ENCODE measurements around the gene SMC4.
"Not testable (repeated sequence)": the region's sequence is repeated elsewhere in the genome, so short reads cannot be mapped to it uniquely, and the experiment has no call there.

The SMC4 gene

GRCh38 chr3:160447544-160447943 is 48.1 kb downstream of the SMC4 start:
- DNase-seq: no peak

GRCh38 chr3:160448845-160449635 is 49.6 kb downstream of the SMC4 start:
- peak; percentile 55 for DNase-seq

DNA sequence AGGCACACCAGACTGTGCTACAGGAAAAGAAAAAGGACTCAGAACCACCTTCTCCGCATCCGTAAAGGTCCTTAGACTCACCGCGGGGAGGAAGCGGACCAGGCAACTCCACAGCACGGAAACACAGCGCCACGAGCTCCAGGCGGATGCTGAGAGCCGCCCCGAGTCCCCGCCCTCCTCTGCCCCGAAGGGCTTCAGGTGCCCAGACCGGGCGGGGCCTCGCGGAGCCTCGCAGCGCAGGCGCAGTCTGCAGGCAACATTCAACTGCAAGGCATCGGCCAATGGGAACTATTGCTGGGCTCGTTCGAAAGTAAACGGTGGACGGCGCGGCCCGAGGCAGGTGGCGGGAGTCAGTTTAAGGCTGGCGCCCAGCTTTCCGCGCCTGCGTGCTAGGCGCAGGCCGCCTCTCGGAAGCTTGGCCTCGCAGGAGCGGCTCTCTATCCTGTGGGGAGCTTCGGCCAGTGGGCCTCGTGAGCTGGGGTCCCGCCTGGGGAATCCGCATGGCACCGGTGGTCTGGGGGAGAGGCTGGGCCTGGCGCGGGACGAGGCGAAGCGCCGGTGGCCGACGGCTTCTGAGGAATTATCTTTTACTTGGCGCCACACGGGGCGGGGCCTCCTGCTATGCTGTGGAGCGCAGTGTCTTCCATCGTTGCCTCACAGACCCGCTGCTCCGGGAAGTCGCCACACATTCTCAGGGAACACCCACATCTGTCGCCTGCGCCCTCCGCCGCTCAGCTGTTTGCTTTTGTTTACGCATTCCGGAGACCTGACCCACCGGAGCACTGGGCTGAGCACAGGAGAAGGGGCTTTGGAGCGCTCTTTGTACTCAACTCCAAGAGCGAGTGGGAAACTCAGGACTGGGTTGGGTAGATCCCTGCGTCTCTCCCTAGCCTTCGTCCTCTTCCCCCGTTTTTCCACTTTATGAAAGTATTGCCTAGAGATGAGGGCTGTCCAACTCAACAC is 50.5 kb downstream of the SMC4 start, which contains the start of gene TRIM59:
TSS of gene TRIM59 (minus strand) at position 151 of the 963 bp plus-strand sequence. CDS start 10,603 bp downstream, outside the sequence.
- peak; percentile 98 for DNase-seq

DNA sequence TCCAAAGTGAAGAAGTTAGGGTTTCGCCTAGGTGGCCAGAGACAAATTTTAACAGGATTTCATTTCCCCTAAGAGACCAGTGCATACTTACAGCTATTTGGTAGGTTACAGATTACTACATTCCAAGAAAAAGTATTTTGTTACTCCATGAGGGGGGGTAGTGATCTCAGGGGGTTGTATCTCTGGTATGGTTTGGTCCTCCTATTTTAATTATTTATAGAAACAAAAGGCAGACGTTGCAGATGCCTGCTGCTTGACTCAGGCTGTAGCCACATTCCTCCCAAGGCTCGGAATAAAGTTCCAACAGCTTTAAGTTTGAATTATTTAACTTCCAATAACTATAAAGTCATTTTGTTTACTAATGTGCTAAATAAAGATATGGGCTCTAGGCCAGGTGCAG is 51.4 kb downstream of the SMC4 start:
- DNase-seq: no peak

GRCh38 chr3:160451602-160452001 is 52.2 kb downstream of the SMC4 start:
- DNase-seq: no peak

DNA sequence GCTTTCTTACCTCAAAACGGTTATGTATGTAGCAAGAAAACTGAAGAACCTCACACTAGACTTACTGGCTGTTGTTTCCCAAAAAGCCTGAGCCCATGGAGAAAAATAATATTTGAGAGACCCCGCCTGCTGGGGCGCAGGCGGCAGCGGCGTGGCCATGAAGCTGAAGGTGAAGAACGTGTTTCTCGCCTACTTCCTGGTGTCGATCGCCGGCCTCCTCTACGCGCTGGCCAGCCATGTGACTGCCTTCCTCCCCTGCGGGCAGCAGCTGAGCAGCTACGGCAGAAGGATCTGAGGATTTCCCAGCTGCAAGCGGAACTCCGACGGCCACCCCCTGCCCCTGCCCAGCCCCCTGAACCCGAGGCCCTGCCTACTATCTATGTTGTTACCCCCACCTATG is 52.8 kb downstream of the SMC4 start:
- DNase-seq: not testable (repeated sequence)

DNA sequence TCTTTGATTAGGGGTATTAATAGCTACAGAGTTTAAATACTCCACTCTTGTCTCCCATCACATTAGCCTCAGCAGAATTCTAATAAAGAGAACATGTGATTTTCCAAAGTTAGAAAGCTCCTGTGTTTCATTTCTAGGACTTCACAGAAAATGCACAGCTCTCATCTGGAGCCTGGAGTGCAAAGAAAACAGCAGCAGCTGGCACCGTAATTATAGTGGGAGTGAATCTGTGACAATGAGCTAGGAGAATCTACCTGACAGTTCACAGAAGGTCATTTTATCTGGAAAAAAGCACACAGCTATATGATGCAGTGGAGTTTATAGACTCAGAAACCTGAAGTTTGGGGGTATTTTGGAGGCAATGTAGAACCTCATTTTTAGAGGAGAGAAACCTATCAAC is 55.5 kb downstream of the SMC4 start:
- DNase-seq: no peak

GRCh38 chr3:160455846-160456245 is 56.4 kb downstream of the SMC4 start:
- DNase-seq: no peak

GRCh38 chr3:160458151-160458550 is 58.7 kb downstream of the SMC4 start:
- no peak for DNase-seq

GRCh38 chr3:160459450-160459970 is 60.1 kb downstream of the SMC4 start:
- no peak for DNase-seq

GRCh38 chr3:160460033-160460432 is 60.6 kb downstream of the SMC4 start:
- DNase-seq: no peak

DNA sequence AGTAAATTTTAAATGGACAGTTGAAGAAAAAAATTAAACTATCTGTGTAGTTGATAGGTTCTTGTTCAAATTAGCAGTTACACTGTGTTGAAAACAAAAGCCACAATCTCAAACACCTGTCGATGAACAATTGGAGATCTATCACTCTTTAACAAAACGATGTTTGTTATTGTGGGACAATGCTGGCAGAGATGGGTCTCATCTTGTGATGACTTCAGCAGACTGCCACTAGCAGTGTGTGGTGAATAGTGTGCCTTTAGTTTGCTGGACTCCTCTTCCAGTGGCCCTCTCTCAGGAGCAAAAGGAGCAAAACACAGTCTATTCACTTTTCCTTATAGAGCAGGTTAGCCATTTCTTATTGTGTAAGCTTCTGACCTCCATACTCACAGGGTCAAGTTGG is 64.9 kb downstream of the SMC4 start:
- no peak for DNase-seq

- no peak for DNase-seq
Measured at GRCh38 chr3:160464971-160465370, 65.5 kb downstream of the SMC4 start.

- DNase-seq: no peak
Measured at GRCh38 chr3:160470181-160470580, 70.7 kb downstream of the SMC4 start.

DNA sequence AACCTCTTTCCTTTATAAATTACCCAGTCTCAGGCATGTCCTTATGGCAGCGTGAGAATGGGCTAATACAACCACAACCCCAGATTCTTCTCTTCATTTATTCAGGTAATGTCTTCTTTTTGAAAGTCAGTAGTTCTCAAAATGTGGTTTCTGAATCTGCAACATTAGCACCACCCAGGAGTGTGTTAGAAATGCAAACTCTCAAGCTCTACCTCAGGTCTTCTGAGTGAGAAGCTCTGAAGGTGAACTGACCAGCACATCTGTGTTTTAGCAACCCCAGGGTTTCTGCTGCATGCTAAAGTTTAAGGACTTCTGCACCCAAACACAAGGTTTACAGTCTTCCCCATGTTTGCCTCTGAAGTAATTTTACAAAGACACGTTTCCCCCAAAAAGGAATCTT is 72.4 kb downstream of the SMC4 start:
- DNase-seq: no peak

DNA sequence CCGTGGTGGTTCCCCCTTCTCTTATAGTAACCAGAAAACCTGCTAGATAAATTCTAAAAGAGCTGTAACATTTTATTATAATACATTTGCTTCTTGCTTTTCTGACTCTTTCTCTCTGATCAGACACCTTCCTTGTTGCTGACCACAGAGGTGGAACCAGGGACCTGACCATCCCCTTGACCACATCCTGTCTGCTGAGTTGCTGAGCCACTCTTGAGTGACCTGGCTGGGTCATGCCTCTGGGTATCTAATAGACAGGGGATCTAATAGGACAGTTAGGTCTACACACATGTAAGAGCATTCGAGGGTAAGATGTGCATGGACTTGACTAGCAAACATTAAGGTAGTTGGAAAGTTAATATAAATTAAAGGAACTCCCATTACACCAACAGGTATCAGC is 72.9 kb downstream of the SMC4 start:
- no peak for DNase-seq

- DNase-seq: no peak
Measured at GRCh38 chr3:160473221-160473620, 73.8 kb downstream of the SMC4 start.

DNA sequence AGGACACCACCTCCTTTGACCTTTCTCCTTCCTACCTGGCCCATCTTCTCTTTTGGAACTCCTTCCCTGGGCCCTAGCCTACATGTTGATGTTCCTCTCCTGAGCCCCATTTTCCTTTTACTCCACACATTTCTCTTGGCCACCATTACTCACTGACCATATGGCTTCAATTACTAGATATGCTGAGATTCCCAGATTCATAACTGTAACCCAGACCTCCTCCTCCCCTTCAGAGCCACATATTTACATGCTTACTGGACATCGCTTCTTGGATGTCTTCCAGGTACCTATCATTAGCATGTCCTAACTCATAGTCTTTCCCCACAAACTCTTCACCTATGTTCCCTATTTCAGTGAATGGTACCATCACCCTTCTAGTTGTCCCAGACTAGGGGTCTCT is 74.5 kb downstream of the SMC4 start:
- DNase-seq: no peak

GRCh38 chr3:160474416-160474838 is 75.0 kb downstream of the SMC4 start:
- no peak for DNase-seq

DNA sequence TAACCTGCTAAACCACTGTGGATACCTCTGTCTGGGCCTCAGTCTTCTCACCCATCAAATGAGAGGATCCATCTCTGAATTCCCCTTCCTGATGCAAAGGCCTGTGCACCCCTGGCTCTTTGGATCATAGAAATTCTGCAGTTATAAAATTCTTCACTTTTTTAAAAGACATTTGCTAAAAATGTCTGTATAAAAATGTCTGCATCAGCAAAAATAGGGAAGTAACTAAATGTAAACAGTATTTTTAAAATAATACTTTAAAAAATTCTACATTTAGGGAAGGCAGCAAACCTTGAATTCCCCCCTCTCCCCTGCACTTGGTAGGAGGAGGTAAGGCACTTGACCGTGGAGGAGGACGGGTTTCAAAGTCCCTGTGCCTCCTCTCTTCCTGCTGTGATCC is 75.7 kb downstream of the SMC4 start:
- no peak for DNase-seq

DNA sequence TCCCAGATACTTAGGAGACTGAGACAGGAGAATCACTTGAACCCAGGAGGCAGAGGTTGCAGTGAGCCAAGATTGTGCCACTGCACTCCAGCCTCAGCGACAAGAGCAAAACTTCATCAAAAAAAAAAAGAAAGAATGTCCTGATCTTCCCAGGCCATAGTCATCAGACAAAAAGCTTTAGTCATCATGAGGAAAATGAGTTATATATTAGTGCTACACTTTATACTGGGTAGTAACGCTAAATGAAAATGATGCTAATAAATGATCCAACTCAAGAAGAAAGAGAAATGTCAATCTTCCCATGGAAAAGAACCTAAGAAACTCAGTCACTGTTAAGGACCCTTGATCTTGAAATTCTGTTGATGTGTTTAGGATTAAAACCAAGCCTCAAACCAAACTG is 76.4 kb downstream of the SMC4 start:
- no peak for DNase-seq

GRCh38 chr3:160477750-160478149 is 78.3 kb downstream of the SMC4 start:
- no peak for DNase-seq

DNA sequence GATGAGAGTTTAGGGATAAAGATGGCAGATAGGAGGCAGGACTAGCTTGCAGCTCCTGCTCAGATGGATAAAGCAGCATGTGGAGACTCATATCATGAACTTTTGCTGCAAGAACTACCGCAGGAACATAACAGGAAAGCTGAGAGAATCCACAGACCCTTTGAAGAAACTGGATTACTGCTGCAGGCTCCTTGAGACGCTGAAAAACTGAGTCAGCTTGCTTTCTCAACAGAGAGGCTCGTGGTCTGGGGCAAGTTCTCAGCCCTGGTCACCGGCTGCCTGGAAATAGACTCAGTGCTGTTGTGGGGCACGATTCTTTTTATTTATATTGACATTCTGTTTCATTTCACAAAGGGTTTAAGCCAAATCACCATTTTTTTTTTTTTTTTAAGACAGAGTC is 78.9 kb downstream of the SMC4 start:
- DNase-seq: no peak

GRCh38 chr3:160479376-160479775 is 79.9 kb downstream of the SMC4 start:
- DNase-seq: no peak

All from CD4-positive, alpha-beta T cell treated with Interleukin-12 subunit alpha and Interleukin-12 subunit beta, for 1 hour (primary cell).